ENCODE data around the gene DRD2. TPM values are rescaled to one million over a fixed set of nuclear protein-coding genes. Genes with fewer than 3 reads are reported as not detected.

The DRD2 gene
- total RNA-seq, 2 experiments from 2014 or later: not detected

- H3K9me2 ChIP-seq (ENCODE audit: insufficient read depth, low read length): no peaks in the 10 kb centered on the region
- intact Hi-C loops (cut with micrococcal nuclease; ENCODE audit: unreplicated experiment): no loop called here
- H2AFZ ChIP-seq (ENCODE audit: low read length): no peak overlapping the region
- no peaks in the 10 kb centered on the region for H3K79me2 ChIP-seq (ENCODE audit: insufficient read depth, low read depth, low read length)
- no peaks in the 10 kb centered on the region for H3K36me3 ChIP-seq (ENCODE audit: insufficient read depth, low read length)
- no peak overlapping the region for H3K4me2 ChIP-seq (ENCODE audit: low read length)
- no TSS peak for BruUV-seq (replicated peaks)
- no peaks in the 10 kb centered on the region for H3K9me3 ChIP-seq (ENCODE audit: low read length)
- no peak overlapping the region for H3K4me3 ChIP-seq (ENCODE audit: low read depth, low read length, poor library complexity, severe bottlenecking)
- no peak overlapping the region for H3K27ac ChIP-seq (ENCODE audit: low read depth, low read length, poor library complexity, severe bottlenecking)
- no peaks in the 10 kb centered on the region for H4K20me1 ChIP-seq (ENCODE audit: insufficient read depth, low read length)
- POLR2A ChIA-PET: no interaction called here
- H3K4me1 ChIP-seq (ENCODE audit: insufficient read depth, low read length, poor library complexity, severe bottlenecking): no peaks in the 10 kb centered on the region
- TF ChIP-seq EZH2phosphoT487 (IDR thresholded peaks at IDR 0.05; ENCODE audit: borderline replicate concordance, low read depth, low read length): no peak
- TF ChIP-seq CTCF (conservative IDR thresholded peaks at IDR 0.05; ENCODE audit: low read length): no peak
- no peak for DNase-seq (ENCODE audit: low spot score)
- CTCF ChIA-PET (ENCODE audit: unreplicated experiment): no interaction called here
Observed at GRCh38 chr11:113395782-113396336, 79.3 kb downstream of the DRD2 start.

GRCh38 chr11:113394919-113395318 lies 80.3 kb downstream of the DRD2 start:
- H3K4me3 ChIP-seq (ENCODE audit: low read depth, low read length, poor library complexity, severe bottlenecking): no peak overlapping the region
- intact Hi-C loops (cut with micrococcal nuclease; ENCODE audit: unreplicated experiment): no loop called here
- TF ChIP-seq CTCF (conservative IDR thresholded peaks at IDR 0.05; ENCODE audit: low read length): no peak
- TF ChIP-seq EZH2phosphoT487 (IDR thresholded peaks at IDR 0.05; ENCODE audit: borderline replicate concordance, low read depth, low read length): no peak
- no peak overlapping the region for H3K4me2 ChIP-seq (ENCODE audit: low read length)
- no peak overlapping the region for H3K27ac ChIP-seq (ENCODE audit: low read depth, low read length, poor library complexity, severe bottlenecking)
- ChIA-PET CTCF (ENCODE audit: unreplicated experiment) (no interaction called here), POLR2A (no interaction called here)
- H3K9me2 ChIP-seq (ENCODE audit: insufficient read depth, low read length): no peaks in the 10 kb centered on the region
- H3K79me2 ChIP-seq (ENCODE audit: insufficient read depth, low read depth, low read length): no peaks in the 10 kb centered on the region
- H3K4me1 ChIP-seq (ENCODE audit: insufficient read depth, low read length, poor library complexity, severe bottlenecking): no peaks in the 10 kb centered on the region
- H4K20me1 ChIP-seq (ENCODE audit: insufficient read depth, low read length): no peaks in the 10 kb centered on the region
- BruUV-seq (replicated peaks): no TSS peak
- H2AFZ ChIP-seq (ENCODE audit: low read length): no peak overlapping the region
- no peaks in the 10 kb centered on the region for H3K36me3 ChIP-seq (ENCODE audit: insufficient read depth, low read length)
- DNase-seq (ENCODE audit: low spot score): no peak
- H3K9me3 ChIP-seq (ENCODE audit: low read length): no peaks in the 10 kb centered on the region

- H3K27ac ChIP-seq (ENCODE audit: low read depth, low read length, poor library complexity, severe bottlenecking): no peak overlapping the region
- intact Hi-C loops (cut with micrococcal nuclease; ENCODE audit: unreplicated experiment): no loop called here
- H2AFZ ChIP-seq (ENCODE audit: low read length): no peak overlapping the region
- POLR2A ChIA-PET: interaction anchor here (0.8 kb wide), 1 partner anchor 9 kb away, joined by 3 read pairs; no protein-coding TSS in a partner anchor
- H3K4me1 ChIP-seq (ENCODE audit: insufficient read depth, low read length, poor library complexity, severe bottlenecking): no peaks in the 10 kb centered on the region
- BruUV-seq (replicated peaks): no TSS peak
- H3K9me3 ChIP-seq (ENCODE audit: low read length): no peaks in the 10 kb centered on the region
- no peak for TF ChIP-seq EZH2phosphoT487 (IDR thresholded peaks at IDR 0.05; ENCODE audit: borderline replicate concordance, low read depth, low read length)
- no peak overlapping the region for H3K4me3 ChIP-seq (ENCODE audit: low read depth, low read length, poor library complexity, severe bottlenecking)
- no peaks in the 10 kb centered on the region for H3K36me3 ChIP-seq (ENCODE audit: insufficient read depth, low read length)
- no peak for DNase-seq (ENCODE audit: low spot score)
- H4K20me1 ChIP-seq (ENCODE audit: insufficient read depth, low read length): no peaks in the 10 kb centered on the region
- H3K4me2 ChIP-seq (ENCODE audit: low read length): no peak overlapping the region
- no peaks in the 10 kb centered on the region for H3K9me2 ChIP-seq (ENCODE audit: insufficient read depth, low read length)
- H3K79me2 ChIP-seq (ENCODE audit: insufficient read depth, low read depth, low read length): no peaks in the 10 kb centered on the region
- CTCF ChIA-PET (ENCODE audit: unreplicated experiment): no interaction called here
Observed at GRCh38 chr11:113393501-113393985, 81.7 kb downstream of the DRD2 start.

Measured in OCI-LY7 (cell line).